ENCODE data around the gene MIS12. TPM values are rescaled to one million over a fixed set of nuclear protein-coding genes. Genes with fewer than 3 reads are reported as not detected.

Gene MIS12
- total RNA-seq, 2 experiments from 2014 or later, result 36.1 to 40.0 TPM

GRCh38 chr17:5522476-5522875, 36.1 kb downstream of the MIS12 start:
- POLR2A ChIA-PET, result no interaction called here
- no peak overlapping the region for H3K27ac Mint-ChIP-seq

GRCh38 chr17:5523249-5523648, 36.9 kb downstream of the MIS12 start:
- peaks cover 35% of the 10 kb centered on the region for H3K36me3 Mint-ChIP-seq (ENCODE audit: low read depth)
- H3K9me3 Mint-ChIP-seq (ENCODE audit: insufficient read depth), result no peaks in the 10 kb centered on the region
- ChIA-PET CTCF (no interaction called here), POLR2A (no interaction called here)
- no peak overlapping the region for H3K27ac Mint-ChIP-seq
- no peak for ATAC-seq
- H3K4me1 Mint-ChIP-seq (ENCODE audit: low read depth), result peaks cover 14% of the 10 kb centered on the region
- no peak overlapping the region for H3K4me3 Mint-ChIP-seq
- no peak for DNase-seq
- no peaks in the 10 kb centered on the region for H3K27me3 Mint-ChIP-seq (ENCODE audit: low read depth)

More at GRCh38 chr17:5522476-5522875, 36.1 kb downstream of the MIS12 start:
- H3K4me1 Mint-ChIP-seq (ENCODE audit: low read depth), result peaks cover 14% of the 10 kb centered on the region
- peaks cover 40% of the 10 kb centered on the region for H3K36me3 Mint-ChIP-seq (ENCODE audit: low read depth)
- DNase-seq (no peak), ATAC-seq (no peak)
- no peaks in the 10 kb centered on the region for H3K27me3 Mint-ChIP-seq (ENCODE audit: low read depth)
- H3K4me3 Mint-ChIP-seq, result no peak overlapping the region
- CTCF ChIA-PET, result interaction anchor here (0.8 kb wide), 1 partner anchor 37 kb away, joined by 3 read pairs; the partner anchor contains the start of gene DERL2
- no peaks in the 10 kb centered on the region for H3K9me3 Mint-ChIP-seq (ENCODE audit: insufficient read depth)

GRCh38 chr17:5526821-5527598, 40.6 kb downstream of the MIS12 start:
- ATAC-seq, result peak; percentile 86
- no peak overlapping the region for H3K4me3 Mint-ChIP-seq

GRCh38 chr17:5527601-5528250, 41.4 kb downstream of the MIS12 start:
- H3K4me3 Mint-ChIP-seq, result no peak overlapping the region
- ChIA-PET CTCF (interaction anchor here (0.9 kb wide), 1 partner anchor 40 kb away, joined by 3 read pairs; no protein-coding TSS in a partner anchor), POLR2A (interaction anchor here (0.9 kb wide), 1 partner anchor 42 kb away, joined by 4 read pairs; the partner anchor contains the start of gene DERL2)
- peaks cover 50% of the 10 kb centered on the region for H3K36me3 Mint-ChIP-seq (ENCODE audit: low read depth)
- H3K9me3 Mint-ChIP-seq (ENCODE audit: insufficient read depth), result no peaks in the 10 kb centered on the region
- no peak for ATAC-seq
- no peak for DNase-seq
- peaks cover 14% of the 10 kb centered on the region for H3K4me1 Mint-ChIP-seq (ENCODE audit: low read depth)
- H3K27me3 Mint-ChIP-seq (ENCODE audit: low read depth), result no peaks in the 10 kb centered on the region
- H3K27ac Mint-ChIP-seq, result no peak overlapping the region

More at GRCh38 chr17:5526821-5527598, 40.6 kb downstream of the MIS12 start:
- Mint-ChIP-seq H3K27ac (peak overlapping the region; percentile 62), H3K27me3 (ENCODE audit: low read depth) (no peaks in the 10 kb centered on the region), H3K9me3 (ENCODE audit: insufficient read depth) (no peaks in the 10 kb centered on the region), H3K36me3 (ENCODE audit: low read depth) (peaks cover 43% of the 10 kb centered on the region), H3K4me1 (ENCODE audit: low read depth) (peaks cover 14% of the 10 kb centered on the region)
- CTCF ChIA-PET, result no interaction called here
- POLR2A ChIA-PET, result no interaction called here
- peak; percentile 56 for DNase-seq

- no peak for DNase-seq
- POLR2A ChIA-PET, result no interaction called here
- H3K27ac Mint-ChIP-seq, result no peak overlapping the region
These were observed 44.1 kb downstream of the MIS12 start for GRCh38 chr17:5530265-5531084.

GRCh38 chr17:5531085-5531418, 44.7 kb downstream of the MIS12 start:
- CTCF ChIA-PET, result no interaction called here
- no peak for DNase-seq
- Mint-ChIP-seq H3K4me1 (ENCODE audit: low read depth) (peaks cover 12% of the 10 kb centered on the region), H3K9me3 (ENCODE audit: insufficient read depth) (no peaks in the 10 kb centered on the region), H3K27me3 (ENCODE audit: low read depth) (no peaks in the 10 kb centered on the region), H3K27ac (no peak overlapping the region), H3K4me3 (no peak overlapping the region), H3K36me3 (ENCODE audit: low read depth) (peaks cover 53% of the 10 kb centered on the region)
- no peak for ATAC-seq
- POLR2A ChIA-PET, result no interaction called here

More at GRCh38 chr17:5530265-5531084, 44.1 kb downstream of the MIS12 start:
- H3K4me1 Mint-ChIP-seq (ENCODE audit: low read depth), result peaks cover 14% of the 10 kb centered on the region
- no peak for ATAC-seq
- CTCF ChIA-PET, result no interaction called here
- no peaks in the 10 kb centered on the region for H3K27me3 Mint-ChIP-seq (ENCODE audit: low read depth)
- peaks cover 49% of the 10 kb centered on the region for H3K36me3 Mint-ChIP-seq (ENCODE audit: low read depth)
- no peak overlapping the region for H3K4me3 Mint-ChIP-seq
- H3K9me3 Mint-ChIP-seq (ENCODE audit: insufficient read depth), result no peaks in the 10 kb centered on the region

- DNase-seq (no peak), ATAC-seq (no peak)
- Mint-ChIP-seq H3K4me3 (no peak overlapping the region), H3K36me3 (ENCODE audit: low read depth) (peaks cover 51% of the 10 kb centered on the region), H3K27ac (no peak overlapping the region), H3K4me1 (ENCODE audit: low read depth) (no peaks in the 10 kb centered on the region), H3K27me3 (ENCODE audit: low read depth) (no peaks in the 10 kb centered on the region), H3K9me3 (ENCODE audit: insufficient read depth) (no peaks in the 10 kb centered on the region)
- POLR2A ChIA-PET, result no interaction called here
- CTCF ChIA-PET, result interaction anchor here (0.8 kb wide), 1 partner anchor 66 kb away, joined by 3 read pairs; no protein-coding TSS in a partner anchor
These were observed 46.2 kb downstream of the MIS12 start for GRCh38 chr17:5532581-5532980.

GRCh38 chr17:5533486-5534315, 47.3 kb downstream of the MIS12 start:
- Mint-ChIP-seq H3K27me3 (ENCODE audit: low read depth) (no peaks in the 10 kb centered on the region), H3K4me1 (ENCODE audit: low read depth) (no peaks in the 10 kb centered on the region), H3K4me3 (no peak overlapping the region), H3K36me3 (ENCODE audit: low read depth) (peaks cover 52% of the 10 kb centered on the region), H3K9me3 (ENCODE audit: insufficient read depth) (no peaks in the 10 kb centered on the region), H3K27ac (no peak overlapping the region)
- ChIA-PET CTCF (no interaction called here), POLR2A (no interaction called here)
- ATAC-seq (no peak), DNase-seq (no peak)

GRCh38 chr17:5535436-5535835, 49.1 kb downstream of the MIS12 start:
- ChIA-PET CTCF (no interaction called here), POLR2A (no interaction called here)
- Mint-ChIP-seq H3K36me3 (ENCODE audit: low read depth) (peaks cover 51% of the 10 kb centered on the region), H3K4me3 (no peak overlapping the region), H3K27ac (no peak overlapping the region), H3K9me3 (ENCODE audit: insufficient read depth) (no peaks in the 10 kb centered on the region), H3K4me1 (ENCODE audit: low read depth) (no peaks in the 10 kb centered on the region), H3K27me3 (ENCODE audit: low read depth) (no peaks in the 10 kb centered on the region)
- DNase-seq, result no peak
- no peak for ATAC-seq

GRCh38 chr17:5536866-5537650, 50.7 kb downstream of the MIS12 start:
- H3K27ac Mint-ChIP-seq, result no peak overlapping the region
- CTCF ChIA-PET, result no interaction called here
- no peak for DNase-seq
- no peaks in the 10 kb centered on the region for H3K27me3 Mint-ChIP-seq (ENCODE audit: low read depth)
- POLR2A ChIA-PET, result no interaction called here
- H3K4me1 Mint-ChIP-seq (ENCODE audit: low read depth), result no peaks in the 10 kb centered on the region
- H3K36me3 Mint-ChIP-seq (ENCODE audit: low read depth), result peaks cover 52% of the 10 kb centered on the region
- no peak overlapping the region for H3K4me3 Mint-ChIP-seq
- H3K9me3 Mint-ChIP-seq (ENCODE audit: insufficient read depth), result no peaks in the 10 kb centered on the region
- ATAC-seq, result no peak

- ChIA-PET CTCF (no interaction called here), POLR2A (no interaction called here)
- no peaks in the 10 kb centered on the region for H3K27me3 Mint-ChIP-seq (ENCODE audit: low read depth)
- H3K36me3 Mint-ChIP-seq (ENCODE audit: low read depth), result peaks cover 45% of the 10 kb centered on the region
- ATAC-seq, result no peak
- H3K9me3 Mint-ChIP-seq (ENCODE audit: insufficient read depth), result no peaks in the 10 kb centered on the region
- no peaks in the 10 kb centered on the region for H3K4me1 Mint-ChIP-seq (ENCODE audit: low read depth)
- no peak overlapping the region for H3K4me3 Mint-ChIP-seq
- no peak overlapping the region for H3K27ac Mint-ChIP-seq
- DNase-seq, result no peak
These were observed 52.9 kb downstream of the MIS12 start for GRCh38 chr17:5539286-5539685.
